Parathyroid adenoma (tissue), 2 donors: ENCODE measurements around the gene OSTC.

ENCODE experiments used
- H2AFZ ChIP-seq: fragments of 300-600 bp; sonication (generic); one replicate; pipeline ENCODE4 v1.7.0; 2017; ENCODE audit warnings: antibody characterized with exemption, mild to moderate bottlenecking
- H3K27ac ChIP-seq: fragments of 300-600 bp; sonication (generic); one replicate; pipeline ENCODE4 v1.7.0; 2017
- H3K27me3 ChIP-seq: fragments of 300-600 bp; sonication (generic); one replicate; pipeline ENCODE4 v1.7.0; 2017; ENCODE audit warnings: low read length; ENCODE audit not compliant: control insufficient read depth, insufficient read depth
- H3K36me3 ChIP-seq: fragments of 300-600 bp; sonication (generic); one replicate; pipeline ENCODE4 v1.7.0; 2017; ENCODE audit warnings: low read length; ENCODE audit not compliant: control insufficient read depth, insufficient read depth
- H3K4me1 ChIP-seq: fragments of 300-600 bp; sonication (generic); one replicate; pipeline ENCODE4 v1.7.0; 2017; ENCODE audit warnings: control low read depth
- H3K4me2 ChIP-seq: fragments of 300-600 bp; sonication (generic); one replicate; pipeline ENCODE4 v1.7.0; 2017; ENCODE audit warnings: low read length
- H3K4me3 ChIP-seq: fragments of 300-600 bp; sonication (generic); one replicate; pipeline ENCODE4 v1.7.0; 2017; ENCODE audit warnings: low read depth, low read length
- H3K79me2 ChIP-seq: fragments of 300-600 bp; sonication (generic); one replicate; pipeline ENCODE4 v1.7.0; 2017; ENCODE audit warnings: control low read depth
- H3K9ac ChIP-seq: fragments of 300-600 bp; sonication (generic); one replicate; pipeline ENCODE4 v1.7.0; 2017; ENCODE audit warnings: mild to moderate bottlenecking
- H3K9me3 ChIP-seq: fragments of 300-600 bp; sonication (generic); one replicate; pipeline ENCODE4 v1.7.0; 2017; ENCODE audit warnings: low read length; ENCODE audit not compliant: control insufficient read depth
- TF ChIP-seq, protein P1 (sequence below): fragments of 300-600 bp; sonication (generic); IDR thresholded peaks from one replicate; pipeline ENCODE4 v1.7.0; 2017; ENCODE audit warnings: antibody characterized with exemption, mild to moderate bottlenecking
- donor health status: primary hyperparathyroidism.

The OSTC gene

DNA sequence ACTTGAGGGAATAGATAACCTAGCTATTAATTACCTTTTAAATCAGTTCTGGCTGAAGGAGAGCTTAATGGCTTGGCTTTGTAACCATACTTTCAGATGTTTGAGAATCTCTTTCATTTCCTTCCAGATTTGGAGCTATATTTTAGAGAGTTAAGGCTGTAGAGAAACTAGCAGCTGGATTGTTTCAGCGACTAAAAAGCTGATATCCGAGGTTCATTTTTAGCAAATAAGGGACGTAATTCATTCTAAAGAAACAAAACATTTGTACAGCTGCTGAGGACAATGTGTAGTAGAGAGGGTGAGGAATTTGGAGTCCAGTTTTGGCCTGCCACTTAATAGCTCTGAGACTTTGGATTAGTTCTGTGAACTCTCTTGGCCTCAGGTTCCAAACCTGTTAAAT, 12.2 kb downstream of the OSTC start:
- TF ChIP-seq, protein P1, sequence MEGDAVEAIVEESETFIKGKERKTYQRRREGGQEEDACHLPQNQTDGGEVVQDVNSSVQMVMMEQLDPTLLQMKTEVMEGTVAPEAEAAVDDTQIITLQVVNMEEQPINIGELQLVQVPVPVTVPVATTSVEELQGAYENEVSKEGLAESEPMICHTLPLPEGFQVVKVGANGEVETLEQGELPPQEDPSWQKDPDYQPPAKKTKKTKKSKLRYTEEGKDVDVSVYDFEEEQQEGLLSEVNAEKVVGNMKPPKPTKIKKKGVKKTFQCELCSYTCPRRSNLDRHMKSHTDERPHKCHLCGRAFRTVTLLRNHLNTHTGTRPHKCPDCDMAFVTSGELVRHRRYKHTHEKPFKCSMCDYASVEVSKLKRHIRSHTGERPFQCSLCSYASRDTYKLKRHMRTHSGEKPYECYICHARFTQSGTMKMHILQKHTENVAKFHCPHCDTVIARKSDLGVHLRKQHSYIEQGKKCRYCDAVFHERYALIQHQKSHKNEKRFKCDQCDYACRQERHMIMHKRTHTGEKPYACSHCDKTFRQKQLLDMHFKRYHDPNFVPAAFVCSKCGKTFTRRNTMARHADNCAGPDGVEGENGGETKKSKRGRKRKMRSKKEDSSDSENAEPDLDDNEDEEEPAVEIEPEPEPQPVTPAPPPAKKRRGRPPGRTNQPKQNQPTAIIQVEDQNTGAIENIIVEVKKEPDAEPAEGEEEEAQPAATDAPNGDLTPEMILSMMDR: no peak
- no peak overlapping the region for H2AFZ ChIP-seq

GRCh38 chr4:108674356-108674977, 24.1 kb downstream of the OSTC start:
- H3K27ac ChIP-seq: no peak overlapping the region
- H3K9me3 ChIP-seq: no peaks in the 10 kb centered on the region
- no peaks in the 10 kb centered on the region for H3K79me2 ChIP-seq

More for the DNA sequence above, 12.2 kb downstream of the OSTC start:
- H3K9ac ChIP-seq: no peak overlapping the region
- no peak overlapping the region for H3K4me2 ChIP-seq
- no peaks in the 10 kb centered on the region for H3K79me2 ChIP-seq
- H3K36me3 ChIP-seq: no peaks in the 10 kb centered on the region
- H3K27ac ChIP-seq: no peak overlapping the region
- no peak overlapping the region for H3K4me3 ChIP-seq
- no peaks in the 10 kb centered on the region for H3K4me1 ChIP-seq
- H3K27me3 ChIP-seq: no peaks in the 10 kb centered on the region
- H3K9me3 ChIP-seq: no peaks in the 10 kb centered on the region

DNA sequence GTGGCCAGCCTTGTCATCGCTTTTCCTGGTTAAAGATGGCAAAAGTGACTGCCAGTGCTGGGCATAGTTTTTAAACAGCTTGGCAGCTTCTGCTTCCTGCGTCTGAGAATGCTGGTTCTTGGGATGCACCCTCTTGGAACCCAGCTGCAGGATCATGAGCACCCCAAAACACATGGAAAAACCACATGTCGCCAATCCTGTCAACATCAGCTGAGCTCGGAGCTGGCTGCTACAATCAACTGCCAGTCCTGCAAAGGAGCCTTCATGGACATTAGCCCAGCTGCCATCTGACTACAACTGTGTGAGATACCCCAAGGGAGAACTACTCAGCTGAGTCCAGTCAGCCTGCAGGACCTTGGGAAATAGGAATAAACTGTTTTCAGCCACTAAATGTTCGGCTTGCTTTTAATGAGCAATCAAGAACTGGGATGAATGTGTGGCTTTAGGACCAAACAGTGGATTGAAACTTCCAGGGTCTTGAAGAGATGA, 31.0 kb downstream of the OSTC start:
- no peak overlapping the region for H3K27ac ChIP-seq
- H3K79me2 ChIP-seq: no peaks in the 10 kb centered on the region
- H3K4me3 ChIP-seq: no peak overlapping the region
- no peak overlapping the region for H3K4me2 ChIP-seq
- TF ChIP-seq, protein P1: no peak
- no peaks in the 10 kb centered on the region for H3K4me1 ChIP-seq
- no peak overlapping the region for H3K9ac ChIP-seq
- no peaks in the 10 kb centered on the region for H3K27me3 ChIP-seq
- H3K36me3 ChIP-seq: no peaks in the 10 kb centered on the region
- H2AFZ ChIP-seq: no peak overlapping the region
- H3K9me3 ChIP-seq: no peaks in the 10 kb centered on the region

More at GRCh38 chr4:108674356-108674977, 24.1 kb downstream of the OSTC start:
- H3K4me3 ChIP-seq: no peak overlapping the region
- H3K9ac ChIP-seq: no peak overlapping the region
- no peaks in the 10 kb centered on the region for H3K36me3 ChIP-seq
- H2AFZ ChIP-seq: no peak overlapping the region
- H3K4me1 ChIP-seq: no peaks in the 10 kb centered on the region
- no peaks in the 10 kb centered on the region for H3K27me3 ChIP-seq
- no peak overlapping the region for H3K4me2 ChIP-seq
- TF ChIP-seq, protein P1: no peak

DNA sequence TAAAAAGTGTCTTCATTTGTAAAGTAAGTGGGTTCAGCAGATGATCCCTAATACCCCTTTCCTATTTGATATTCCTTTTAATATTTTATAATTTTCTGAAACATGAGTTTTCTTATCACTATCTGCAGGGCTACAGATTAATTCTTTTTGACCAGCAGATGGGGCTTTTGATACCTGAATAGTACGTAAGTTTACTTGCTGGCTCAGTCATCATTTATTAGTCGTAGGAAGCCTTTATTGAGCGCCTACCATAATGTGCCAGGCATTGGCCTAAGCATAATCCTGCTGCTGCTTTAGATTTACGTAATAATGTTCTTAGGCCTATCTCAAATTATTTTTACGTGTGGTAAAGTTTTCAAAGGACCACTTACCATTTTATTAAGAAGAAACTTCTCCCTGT, 33.1 kb downstream of the OSTC start:
- Histone ChIP-seq H3K27me3 (no peaks in the 10 kb centered on the region), H3K27ac (no peak overlapping the region), H3K9me3 (no peaks in the 10 kb centered on the region), H3K4me2 (no peak overlapping the region), H3K36me3 (no peaks in the 10 kb centered on the region), H2AFZ (no peak overlapping the region), H3K4me3 (no peak overlapping the region), H3K4me1 (no peaks in the 10 kb centered on the region), H3K9ac (no peak overlapping the region), H3K79me2 (no peaks in the 10 kb centered on the region)
- TF ChIP-seq, protein P1: peak; percentile 21
